PC-9 (cell line): ENCODE measurements around the gene TNIP2. TPM values are rescaled to one million over a fixed set of nuclear protein-coding genes. Genes with fewer than 3 reads are reported as not detected.
A peak's percentile ranks its signal among the peaks of the same experiment; 100 is the strongest.

Experiments
- BruUV-seq: library from RNA; stranded (reverse); fragments of 400-500 nt; replicated peaks from 2 replicates; lab custom pipeline; 2021; lab: Mats Ljungman, UMichigan
- CTCF ChIA-PET: fragments of 300-600 bp; sonication (Branson Sonifier 250); formaldehyde crosslinking; loops from one replicate; lab custom pipeline; 2022; ENCODE audit warnings: antibody characterized with exemption; lab: Charles Lee
- POLR2A ChIA-PET: fragments of 300-600 bp; sonication (Branson Sonifier 250); formaldehyde crosslinking; loops from one replicate; lab custom pipeline; 2022; ENCODE audit warnings: antibody characterized with exemption; ENCODE audit not compliant: unreplicated experiment; lab: Charles Lee
- DNase-seq, 2 experiments: peaks; one replicate each; pipeline versions ENCODE4 v3.0.0 to v3.0.0-alpha.2; 2015 to 2022; ENCODE audit warnings: mixed read lengths in 1 of 2
- H2AFZ ChIP-seq: fragments of 200-600 bp; sonication (generic); 2 replicates; pipeline ENCODE4 v1.8.1; 2017; ENCODE audit warnings: antibody characterized with exemption
- H3F3A ChIP-seq: fragments of 200-600 bp; sonication (generic); 2 replicates; pipeline ENCODE4 v1.8.1; 2017; ENCODE audit warnings: antibody characterized with exemption, mild to moderate bottlenecking, low read depth; ENCODE audit not compliant: insufficient read depth
- H3K27ac ChIP-seq: fragments of 200-600 bp; sonication (generic); 2 replicates; pipeline ENCODE4 v1.6.1; 2016; ENCODE audit warnings: mixed run types
- H3K27me3 ChIP-seq: fragments of 200-600 bp; sonication (generic); 2 replicates; pipeline ENCODE4 v1.6.1; 2016; ENCODE audit warnings: low read depth, mixed run types; ENCODE audit not compliant: insufficient read depth
- H3K36me3 ChIP-seq: fragments of 200-600 bp; sonication (generic); 2 replicates; pipeline ENCODE4 v1.6.1; 2016; ENCODE audit warnings: low read depth, mixed run types
- H3K4me1 ChIP-seq: fragments of 200-600 bp; sonication (generic); replicated peaks from 2 replicates; pipeline ENCODE4 v1.6.1; 2016; ENCODE audit warnings: mixed run types; ENCODE audit not compliant: insufficient read depth
- H3K4me2 ChIP-seq: fragments of 200-600 bp; sonication (generic); 2 replicates; pipeline ENCODE4 v1.6.1; 2017; ENCODE audit warnings: mixed run types
- H3K4me3 ChIP-seq: fragments of 200-600 bp; sonication (generic); 2 replicates; pipeline ENCODE4 v1.6.1; 2016; ENCODE audit warnings: mixed run types
- H3K79me2 ChIP-seq: fragments of 200-600 bp; sonication (generic); 2 replicates; pipeline ENCODE4 v1.6.1; 2017; ENCODE audit warnings: low read depth, mixed run types
- H3K9me2 ChIP-seq: fragments of 200-600 bp; sonication (generic); 2 replicates; pipeline ENCODE4 v1.8.1; 2017; ENCODE audit warnings: mild to moderate bottlenecking; ENCODE audit not compliant: insufficient read depth
- H3K9me3 ChIP-seq: fragments of 200-600 bp; sonication (generic); 2 replicates; pipeline ENCODE4 v1.8.1; 2016; ENCODE audit warnings: low read depth; ENCODE audit not compliant: insufficient read depth
- H4K20me1 ChIP-seq: fragments of 200-600 bp; sonication (generic); 2 replicates; pipeline ENCODE4 v1.8.1; 2017; ENCODE audit not compliant: insufficient read depth
- CTCF ChIP-seq: fragments of 200-600 bp; sonication (generic); conservative IDR thresholded peaks from 2 replicates; pipeline ENCODE4 v1.6.1; 2017; ENCODE audit warnings: mixed run types, antibody characterized with exemption, mild to moderate bottlenecking, moderate library complexity
- EZH2 ChIP-seq: fragments of 200-600 bp; sonication (generic); IDR thresholded peaks from 2 replicates; pipeline ENCODE4 v1.8.0; 2017; ENCODE audit warnings: antibody characterized with exemption, low read depth
- intact Hi-C: fragments of 100-400 bp; cut with micrococcal nuclease; formaldehyde crosslinking; loops from one replicate; pipeline ENCODE4 v1.10.0; 2022; ENCODE audit not compliant: unreplicated experiment
- total RNA-seq: library from RNA; stranded (reverse); gene quantifications from 2 replicates; pipeline ENCODE4 v1.2.3, GENCODE V29; 2021

Gene TNIP2
- total RNA-seq, 1 experiment from 2014 or later = 37.1 TPM

GRCh38 chr4:2793586-2794485 lies 37.7 kb upstream of the TNIP2 start:
- Histone ChIP-seq H3F3A (peaks cover 18% of the 10 kb centered on the region; the same call in 1 of the 2 replicates), H3K27ac (0 out of 2 replicates have a peak overlapping the region, but pooled peaks have one; percentile 32), H3K79me2 (no peaks in the 10 kb centered on the region), H2AFZ (no peak overlapping the region), H3K4me1 (peaks cover 50% of the 10 kb centered on the region), H3K9me2 (no peaks in the 10 kb centered on the region), H4K20me1 (no peaks in the 10 kb centered on the region), H3K36me3 (no peaks in the 10 kb centered on the region), H3K27me3 (no peaks in the 10 kb centered on the region), H3K4me3 (peak overlapping the region; percentile 59), H3K4me2 (peak overlapping the region; percentile 87), H3K9me3 (no peaks in the 10 kb centered on the region)
- DNase-seq = peak; percentile 50 to 69
- POLR2A ChIA-PET = no interaction called here
- CTCF ChIA-PET = no interaction called here
- TSS peak; percentile 47 for BruUV-seq
- TF ChIP-seq CTCF = no peak
- no peak for TF ChIP-seq EZH2
- intact Hi-C loops = no loop called here

DNA sequence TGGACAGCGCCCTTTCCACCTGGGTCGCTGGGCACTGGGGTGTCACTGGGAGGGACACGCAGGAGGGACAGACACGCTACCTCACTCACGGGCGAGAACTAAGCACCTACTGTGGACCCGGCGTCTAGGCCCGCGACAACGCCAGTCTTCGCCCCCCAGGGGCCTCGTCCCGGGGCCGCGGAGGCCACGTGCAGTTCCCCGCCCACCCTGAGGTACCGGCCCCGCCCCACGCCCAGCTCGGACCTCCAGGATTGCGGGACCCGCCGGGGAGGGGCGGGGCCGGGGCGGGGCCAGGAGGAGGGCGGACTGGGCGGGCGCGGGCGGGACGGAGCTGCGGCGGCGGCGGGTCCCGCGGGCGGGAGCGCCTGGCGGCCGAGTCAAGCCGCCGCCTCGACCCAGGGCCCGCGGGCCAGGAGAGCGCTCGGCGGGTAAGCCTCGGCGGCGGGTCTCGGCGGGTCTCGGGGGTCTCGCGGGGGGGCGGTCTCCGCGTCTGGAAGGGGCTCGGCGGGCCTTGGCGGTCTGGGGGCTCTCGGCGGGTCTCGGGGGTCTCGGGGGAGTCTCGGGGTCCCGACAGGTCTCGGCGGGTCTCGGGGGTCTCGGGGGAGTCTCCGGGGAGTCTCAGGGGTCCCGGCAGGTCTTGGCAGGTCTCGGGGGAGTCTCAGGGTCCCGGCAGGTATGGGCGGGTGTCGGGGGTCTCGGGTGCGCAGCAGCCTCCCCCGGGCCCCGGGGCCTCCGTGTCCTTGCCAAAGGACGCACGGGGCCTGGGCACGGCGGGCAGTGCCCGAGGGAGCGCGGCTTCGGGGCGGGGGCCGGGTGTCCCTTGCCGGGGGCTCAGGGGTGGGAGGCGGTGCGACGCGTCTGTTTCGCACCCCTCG lies 36.8 kb upstream of the TNIP2 start, which contains the start of gene SH3BP2:
Gene SH3BP2 (plus strand): TSS at position 375 of the 875 bp plus-strand sequence. CDS start 27,533 bp downstream, outside the sequence.
- intact Hi-C loops = no loop called here
- peak within 1 kb of the TSS; percentile 87 for H3K4me2 ChIP-seq
- peaks cover 15% of the 10 kb centered on the region; the same call in 1 of the 2 replicates for H3F3A ChIP-seq
- CTCF ChIA-PET = no interaction called here
- peak in 1 of 2 experiments; percentile 72 for DNase-seq
- H3K9me3 ChIP-seq = no peaks in the 10 kb centered on the region
- H4K20me1 ChIP-seq = no peaks in the 10 kb centered on the region
- no TSS peak for BruUV-seq
- H3K4me3 ChIP-seq = peak within 1 kb of the TSS; percentile 59
- no peak within 1 kb of the TSS for H3K27ac ChIP-seq
- H3K27me3 ChIP-seq = no peaks in the 10 kb centered on the region
- POLR2A ChIA-PET = interaction anchor here (0.6 to 0.7 kb wide), 2 partner anchors 111 to 163 kb away, joined by 3 read pairs; no protein-coding TSS in a partner anchor
- TF ChIP-seq CTCF = no peak
- no peak for TF ChIP-seq EZH2
- peaks cover 43% of the 10 kb centered on the region for H3K4me1 ChIP-seq
- H3K79me2 ChIP-seq = no peaks in the 10 kb centered on the region
- no peak within 1 kb of the TSS for H2AFZ ChIP-seq
- H3K9me2 ChIP-seq = no peaks in the 10 kb centered on the region
- H3K36me3 ChIP-seq = no peaks in the 10 kb centered on the region

DNA sequence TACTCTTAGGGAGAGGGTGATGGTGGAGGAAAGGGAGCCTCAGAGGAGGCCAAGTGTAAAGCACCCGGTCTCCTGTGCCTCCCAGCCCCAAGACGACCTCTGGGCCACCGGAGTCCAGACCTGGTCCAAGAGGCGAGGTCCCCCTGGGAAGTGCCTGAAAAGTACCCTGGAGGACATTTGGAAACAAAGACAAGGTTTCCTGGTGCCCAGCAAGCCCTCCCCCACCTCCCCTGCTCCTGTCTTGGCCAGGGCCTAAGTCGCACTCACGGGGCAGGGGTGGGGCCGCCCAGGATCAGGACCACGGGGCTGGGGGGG lies 36.2 kb upstream of the TNIP2 start:
- POLR2A ChIA-PET = interaction anchor here (0.6 to 0.7 kb wide), 2 partner anchors 111 to 164 kb away, joined by 3 read pairs; no protein-coding TSS in a partner anchor
- no peaks in the 10 kb centered on the region for H3K9me3 ChIP-seq
- H3K4me1 ChIP-seq = peaks cover 43% of the 10 kb centered on the region
- no peaks in the 10 kb centered on the region for H3K9me2 ChIP-seq
- intact Hi-C loops = no loop called here
- no peak for TF ChIP-seq CTCF
- no peak for TF ChIP-seq EZH2
- 0 out of 2 replicates have a peak overlapping the region, but pooled peaks have one; percentile 23 for H3K4me2 ChIP-seq
- CTCF ChIA-PET = no interaction called here
- no peaks in the 10 kb centered on the region for H3K27me3 ChIP-seq
- BruUV-seq = no TSS peak
- H3K79me2 ChIP-seq = no peaks in the 10 kb centered on the region
- DNase-seq = no peak
- H2AFZ ChIP-seq = no peak overlapping the region
- H4K20me1 ChIP-seq = no peaks in the 10 kb centered on the region
- no peak overlapping the region for H3K27ac ChIP-seq
- peaks cover 12% of the 10 kb centered on the region; the same call in 1 of the 2 replicates for H3F3A ChIP-seq
- no peaks in the 10 kb centered on the region for H3K36me3 ChIP-seq
- H3K4me3 ChIP-seq = no peak overlapping the region
